ENCODE data around the gene MEF2D. TPM values are rescaled to one million over a fixed set of nuclear protein-coding genes. Genes with fewer than 3 reads are reported as not detected.

MEF2D gene
- total RNA-seq, 1 experiment from 2014 or later: 18.7 TPM

- no peak overlapping the region for H3K27ac Mint-ChIP-seq
- no peaks in the 10 kb centered on the region for H3K27me3 ChIP-seq (ENCODE audit: insufficient read depth, low read length)
- no peak overlapping the region for H2BK12ac ChIP-seq (ENCODE audit: insufficient read length, low read depth, low read length)
- no CpG with 5 or more reads among the region's 1 CpG for WGBS (ENCODE audit: extremely low coverage, insufficient read length, low lambda C conversion rate)
- H3K9me3 ChIP-seq (ENCODE audit: control insufficient read depth, low read depth, low read length): no peaks in the 10 kb centered on the region
- H2AK5ac ChIP-seq (ENCODE audit: insufficient read length, low read length): no peak overlapping the region
- no peak overlapping the region for H3K56ac ChIP-seq (ENCODE audit: insufficient read length, low read depth, low read length)
- no peak overlapping the region for H2BK20ac ChIP-seq (ENCODE audit: low read depth, low read length, poor library complexity, severe bottlenecking)
- no peak overlapping the region for H4K91ac ChIP-seq (ENCODE audit: insufficient read length, low read depth, low read length)
- no peak overlapping the region for H2BK5ac ChIP-seq (ENCODE audit: insufficient read length, low read length)
- no peaks in the 10 kb centered on the region for H4K20me1 ChIP-seq (ENCODE audit: control insufficient read depth, insufficient read depth, insufficient read length)
- H3K4me1 ChIP-seq (ENCODE audit: insufficient read depth, low read length): no peaks in the 10 kb centered on the region
- no peak overlapping the region for H4K8ac ChIP-seq (replicated peaks; ENCODE audit: insufficient read length, low read depth, low read length)
- peaks cover 1% of the 10 kb centered on the region; the same call in 1 of the 2 replicates for H3K27me3 Mint-ChIP-seq (ENCODE audit: low read depth)
- peaks cover 5 to 35% (median 31%) of the 10 kb centered on the region in 3 experiments; a peak in 6 of 7 replicates for H3K36me3 Mint-ChIP-seq (ENCODE audit: insufficient read depth in 1 of 3, low read depth in 3 of 3)
- H3K18ac ChIP-seq (ENCODE audit: insufficient read length, low read depth, low read length): no peak overlapping the region
- no peak overlapping the region for H2AFZ ChIP-seq (ENCODE audit: low read length)
- no peak overlapping the region for H3K4me3 Mint-ChIP-seq
- peaks cover 8 to 13% of the 10 kb centered on the region in 2 experiments for H3K4me1 Mint-ChIP-seq
- H3K14ac ChIP-seq (ENCODE audit: insufficient read depth, low read length): no peak overlapping the region
- H3K79me1 ChIP-seq (ENCODE audit: insufficient read depth, low read depth, low read length, poor library complexity, severe bottlenecking): no peaks in the 10 kb centered on the region
- H3K4me2 ChIP-seq (ENCODE audit: insufficient read depth, insufficient read length, low read length): no peak overlapping the region
- no peak overlapping the region for H2BK120ac ChIP-seq (ENCODE audit: low read depth, low read length, poor library complexity, severe bottlenecking)
- no peaks in the 10 kb centered on the region for H3K23me2 ChIP-seq (ENCODE audit: insufficient read length, low read depth, low read length, poor library complexity, severe bottlenecking)
- H3K79me2 ChIP-seq (ENCODE audit: insufficient read depth, low read length): no peaks in the 10 kb centered on the region
- no peak overlapping the region for H2BK15ac ChIP-seq (ENCODE audit: low read depth, low read length)
- H4K5ac ChIP-seq (ENCODE audit: insufficient read length, low read depth, low read length): no peak overlapping the region
- H3K23ac ChIP-seq (ENCODE audit: insufficient read length, low read depth, low read length): no peak overlapping the region
- no peak overlapping the region for H3T11ph ChIP-seq (ENCODE audit: low read length)
- TF ChIP-seq CTCF (conservative IDR thresholded peaks at IDR 0.05): no peak
- no peak for DNase-seq
- H3K9ac ChIP-seq (ENCODE audit: extremely low read depth, insufficient read length, low read length): no peak overlapping the region
- H3K4ac ChIP-seq (ENCODE audit: low read depth, low read length): no peak overlapping the region
- H3K9me3 Mint-ChIP-seq: no peaks in the 10 kb centered on the region
- no peak overlapping the region for H3K27ac ChIP-seq (ENCODE audit: insufficient read length, low read depth, low read length)
Measured at GRCh38 chr1:156470473-156470872, 30.1 kb downstream of the MEF2D start.
